ENCODE data around the gene SHISA9.

SHISA9 gene

GRCh38 chr16:13032911-13033310 is 131.5 kb downstream of the SHISA9 start:
- DNase-seq, result no peak

- peak; percentile 23 for DNase-seq
Measured at GRCh38 chr16:13036600-13036999, 135.2 kb downstream of the SHISA9 start.

- no peak for DNase-seq
Measured at GRCh38 chr16:13038591-13038990, 137.2 kb downstream of the SHISA9 start.

GRCh38 chr16:13039526-13039925 is 138.1 kb downstream of the SHISA9 start:
- no peak for DNase-seq

- no peak for DNase-seq
Measured at GRCh38 chr16:13041180-13041579, 139.8 kb downstream of the SHISA9 start.

GRCh38 chr16:13041646-13042290 is 140.4 kb downstream of the SHISA9 start:
- no peak for DNase-seq

GRCh38 chr16:13042291-13042685 is 140.9 kb downstream of the SHISA9 start:
- no peak for DNase-seq

GRCh38 chr16:13046061-13046821 is 144.8 kb downstream of the SHISA9 start:
- no peak for DNase-seq

- no peak for DNase-seq
Measured at GRCh38 chr16:13047276-13047675, 145.9 kb downstream of the SHISA9 start.

GRCh38 chr16:13049688-13050087 is 148.3 kb downstream of the SHISA9 start:
- DNase-seq, result no peak

- no peak for DNase-seq
Measured at GRCh38 chr16:13052431-13052830, 151.0 kb downstream of the SHISA9 start.

- DNase-seq, result no peak
Measured at GRCh38 chr16:13055480-13055879, 154.1 kb downstream of the SHISA9 start.

GRCh38 chr16:13056607-13057006 is 155.2 kb downstream of the SHISA9 start:
- no peak for DNase-seq

- no peak for DNase-seq
Measured at GRCh38 chr16:13060932-13061331, 159.5 kb downstream of the SHISA9 start.

- DNase-seq, result no peak
Measured at GRCh38 chr16:13061691-13062090, 160.3 kb downstream of the SHISA9 start.

GRCh38 chr16:13062219-13062618 is 160.8 kb downstream of the SHISA9 start:
- DNase-seq, result no peak

- DNase-seq, result no peak
Measured at GRCh38 chr16:13063457-13063856, 162.1 kb downstream of the SHISA9 start.

GRCh38 chr16:13064821-13065220 is 163.4 kb downstream of the SHISA9 start:
- no peak for DNase-seq

- DNase-seq, result no peak
Measured at GRCh38 chr16:13067648-13068047, 166.2 kb downstream of the SHISA9 start.

GRCh38 chr16:13068912-13069583 is 167.7 kb downstream of the SHISA9 start:
- DNase-seq, result no peak

GRCh38 chr16:13070268-13070667 is 168.9 kb downstream of the SHISA9 start:
- no peak for DNase-seq

- DNase-seq, result no peak
Measured at GRCh38 chr16:13076878-13077277, 175.5 kb downstream of the SHISA9 start.

- DNase-seq, result no peak
Measured at GRCh38 chr16:13077816-13078215, 176.4 kb downstream of the SHISA9 start.

- DNase-seq, result no peak
Measured at GRCh38 chr16:13080531-13080930, 179.1 kb downstream of the SHISA9 start.

All from suppressor macrophage treated with lipopolysaccharide for 4 hours (primary cell).